Common myeloid progenitor, CD34-positive (primary cell): ENCODE results near the gene PRPF40B.

Experiments
- CTCF ChIA-PET: fragments of 350-600 bp; sonication (Branson Sonifier 250); formaldehyde crosslinking; loops from one replicate; lab custom pipeline; 2021; ENCODE audit warnings: antibody characterized with exemption; lab: Charles Lee
- POLR2A ChIA-PET: fragments of 350-600 bp; sonication (Branson Sonifier 250); formaldehyde crosslinking; loops from one replicate; lab custom pipeline; 2021; ENCODE audit warnings: antibody characterized with exemption; lab: Charles Lee
- DNase-seq, 3 donors: peaks; one replicate each; pipeline versions ENCODE4 v3.0.0 to v3.0.0-alpha.2; 2013
- H3K27ac ChIP-seq, 2 experiments: 1 replicate in 1 of 2; 2 replicates in 1 of 2; pipeline ENCODE4 v1.7.0; 2013; ENCODE audit warnings: inconsistent platforms in 2 of 2, low read length in 2 of 2, mild to moderate bottlenecking in 2 of 2, low read depth in 1 of 2, moderate library complexity in 1 of 2; ENCODE audit not compliant: severe bottlenecking in 2 of 2, insufficient read depth in 1 of 2, poor library complexity in 1 of 2
- H3K27me3 ChIP-seq, 5 experiments: replicated peaks in 2 of 5; 1 replicate in 3 of 5; 2 replicates in 2 of 5; pipeline versions ENCODE4 v1.6.1 to v1.7.0; 2013; ENCODE audit warnings: low read length in 4 of 5, mild to moderate bottlenecking in 2 of 5, moderate library complexity in 2 of 5, inconsistent platforms in 1 of 5; ENCODE audit not compliant: insufficient read depth in 5 of 5, control insufficient read depth in 4 of 5
- H3K36me3 ChIP-seq, 4 experiments: 1 replicate in 2 of 4; 2 replicates in 2 of 4; pipeline versions ENCODE4 v1.6.1 to v1.7.0; 2013; ENCODE audit warnings: low read length in 3 of 4, control low read depth in 1 of 4, mild to moderate bottlenecking in 1 of 4; ENCODE audit not compliant: control insufficient read depth in 4 of 4, insufficient read depth in 4 of 4
- H3K4me1 ChIP-seq, 4 experiments: 1 replicate in 3 of 4; 2 replicates in 1 of 4; pipeline versions ENCODE4 v1.6.1 to v1.7.1; 2013; ENCODE audit warnings: low read length in 3 of 4, mild to moderate bottlenecking in 3 of 4, control low read depth in 1 of 4, inconsistent platforms in 1 of 4, moderate library complexity in 1 of 4; ENCODE audit not compliant: control insufficient read depth in 4 of 4, insufficient read depth in 4 of 4; ENCODE audit errors: control extremely low read depth in 1 of 4
- H3K4me3 ChIP-seq, 7 experiments: 1 replicate in 4 of 7; 2 replicates in 3 of 7; pipeline versions ENCODE4 v1.5.1 to v1.7.0; 2013; ENCODE audit warnings: mild to moderate bottlenecking in 7 of 7, low read length in 6 of 7, moderate library complexity in 6 of 7, inconsistent platforms in 2 of 7, low read depth in 2 of 7, control low read depth in 1 of 7; ENCODE audit not compliant: insufficient read depth in 4 of 7, control insufficient read depth in 1 of 7; ENCODE audit errors: extremely low read depth in 1 of 7
- H3K9me3 ChIP-seq, 5 experiments: 1 replicate in 4 of 5; 2 replicates in 1 of 5; pipeline versions ENCODE4 v1.6.1 to v1.7.1; 2013; ENCODE audit warnings: low read length in 4 of 5, mild to moderate bottlenecking in 2 of 5, inconsistent platforms in 1 of 5, low read depth in 1 of 5, moderate library complexity in 1 of 5; ENCODE audit not compliant: control insufficient read depth in 4 of 5, insufficient read depth in 2 of 5; ENCODE audit errors: control extremely low read depth in 1 of 5
- WGBS: methylation state at CpG from one replicate; pipeline ENCODE4 v1.1.5; 2013; ENCODE audit not compliant: insufficient coverage; 5-methylcytosine and 5-hydroxymethylcytosine counted together

Gene PRPF40B

GRCh38 chr12:49674318-49674981 is 51.1 kb downstream of the PRPF40B start:
- H3K4me3 ChIP-seq, result no peak overlapping the region
- H3K36me3 ChIP-seq, result no peaks in the 10 kb centered on the region
- no peak for DNase-seq
- H3K27me3 ChIP-seq, result no peaks in the 10 kb centered on the region
- no peaks in the 10 kb centered on the region for H3K9me3 ChIP-seq
- WGBS, result 16% methylated on average over 3 of the region's 4 CpGs
- peaks cover 15 to 59% (median 50%) of the 10 kb centered on the region in 4 experiments for H3K4me1 ChIP-seq
- no peak overlapping the region for H3K27ac ChIP-seq
- ChIA-PET CTCF (interaction anchor here (1.0 to 11.8 kb wide), 13 partner anchors 8 to 67 kb away, joined by 3 to 151 read pairs (median 6); partner anchors contain the start of genes FMNL3, PRPF40B and TMBIM6), POLR2A (interaction anchor here (0.6 to 4.6 kb wide), 8 partner anchors 9 to 37 kb away, joined by 3 to 41 read pairs (median 4); no protein-coding TSS in a partner anchor)

- WGBS, result 93% methylated on average over 6 of the region's 7 CpGs
- ChIA-PET POLR2A (interaction anchor here (1.2 to 4.6 kb wide), 3 partner anchors 10 to 18 kb away, joined by 3 to 41 read pairs (median 4); no protein-coding TSS in a partner anchor), CTCF (interaction anchor here (1.0 to 11.8 kb wide), 10 partner anchors 7 to 38 kb away, joined by 4 to 151 read pairs (median 34); partner anchors contain the start of gene FMNL3)
- Histone ChIP-seq H3K4me3 (no peak overlapping the region), H3K4me1 (peaks cover 13 to 54% (median 45%) of the 10 kb centered on the region in 4 experiments), H3K36me3 (no peaks in the 10 kb centered on the region), H3K27me3 (no peaks in the 10 kb centered on the region), H3K27ac (no peak overlapping the region), H3K9me3 (no peaks in the 10 kb centered on the region)
- DNase-seq, result no peak
These were observed 51.8 kb downstream of the PRPF40B start for GRCh38 chr12:49675137-49675536.

GRCh38 chr12:49678711-49679110 is 55.4 kb downstream of the PRPF40B start:
- H3K27me3 ChIP-seq, result no peaks in the 10 kb centered on the region
- CTCF ChIA-PET, result interaction anchor here (1.5 to 11.8 kb wide), 6 partner anchors 11 to 41 kb away, joined by 3 to 151 read pairs (median 16); partner anchors contain the start of gene FMNL3
- peaks cover 0 to 19% (median 11%) of the 10 kb centered on the region in 4 experiments for H3K4me1 ChIP-seq
- no peak overlapping the region for H3K27ac ChIP-seq
- H3K4me3 ChIP-seq, result no peak overlapping the region
- no CpG with 5 or more reads among the region's 3 CpGs for WGBS
- no peaks in the 10 kb centered on the region for H3K36me3 ChIP-seq
- POLR2A ChIA-PET, result no interaction called here
- no peaks in the 10 kb centered on the region for H3K9me3 ChIP-seq
- no peak for DNase-seq

GRCh38 chr12:49680075-49680474 is 56.7 kb downstream of the PRPF40B start:
- Histone ChIP-seq H3K4me1 (peaks cover 0 to 5% (median 2%) of the 10 kb centered on the region in 4 experiments), H3K4me3 (no peak overlapping the region), H3K27ac (no peak overlapping the region), H3K36me3 (no peaks in the 10 kb centered on the region), H3K9me3 (no peaks in the 10 kb centered on the region), H3K27me3 (no peaks in the 10 kb centered on the region)
- 82% methylated on average over 1 of the region's 1 CpG for WGBS
- ChIA-PET POLR2A (interaction anchor here (1.2 kb wide), 1 partner anchor 23 kb away, joined by 3 read pairs; no protein-coding TSS in a partner anchor), CTCF (interaction anchor here (0.6 to 11.8 kb wide), 8 partner anchors 10 to 62 kb away, joined by 3 to 151 read pairs (median 10); partner anchors contain the start of gene FMNL3)
- DNase-seq, result no peak

GRCh38 chr12:49683599-49684309 is 60.4 kb downstream of the PRPF40B start:
- 90% methylated on average over 2 of the region's 3 CpGs for WGBS
- no peak overlapping the region for H3K27ac ChIP-seq
- H3K9me3 ChIP-seq, result no peaks in the 10 kb centered on the region
- ChIA-PET POLR2A (no interaction called here), CTCF (interaction anchor here (1.1 to 3.1 kb wide), 8 partner anchors 10 to 284 kb away, joined by 3 to 19 read pairs (median 4); no protein-coding TSS in a partner anchor)
- no peaks in the 10 kb centered on the region for H3K36me3 ChIP-seq
- no peak for DNase-seq
- no peaks in the 10 kb centered on the region for H3K27me3 ChIP-seq
- H3K4me3 ChIP-seq, result no peak overlapping the region
- peaks cover 0 to 3% (median 1%) of the 10 kb centered on the region in 4 experiments for H3K4me1 ChIP-seq

- Histone ChIP-seq H3K27me3 (no peaks in the 10 kb centered on the region), H3K4me3 (no peak overlapping the region), H3K27ac (no peak overlapping the region), H3K4me1 (peaks cover 0 to 3% (median 1%) of the 10 kb centered on the region in 4 experiments), H3K9me3 (no peaks in the 10 kb centered on the region), H3K36me3 (no peaks in the 10 kb centered on the region)
- no peak for DNase-seq
- ChIA-PET POLR2A (interaction anchor here (0.8 kb wide), 1 partner anchor 11 kb away, joined by 3 read pairs; no protein-coding TSS in a partner anchor), CTCF (interaction anchor here (1.2 to 2.7 kb wide), 4 partner anchors 12 to 31 kb away, joined by 3 to 9 read pairs (median 6); no protein-coding TSS in a partner anchor)
- WGBS, result 94% methylated on average over 5 of the region's 5 CpGs
These were observed 61.0 kb downstream of the PRPF40B start for GRCh38 chr12:49684310-49684854.
